ENCODE data around the gene ALKBH5. TPM values are rescaled to one million over a fixed set of nuclear protein-coding genes. Genes with fewer than 3 reads are reported as not detected.
A peak's percentile ranks its signal among the peaks of the same experiment; 100 is the strongest.

ALKBH5 gene
- polyA plus RNA-seq, 1 experiment: 97.5 TPM

DNA sequence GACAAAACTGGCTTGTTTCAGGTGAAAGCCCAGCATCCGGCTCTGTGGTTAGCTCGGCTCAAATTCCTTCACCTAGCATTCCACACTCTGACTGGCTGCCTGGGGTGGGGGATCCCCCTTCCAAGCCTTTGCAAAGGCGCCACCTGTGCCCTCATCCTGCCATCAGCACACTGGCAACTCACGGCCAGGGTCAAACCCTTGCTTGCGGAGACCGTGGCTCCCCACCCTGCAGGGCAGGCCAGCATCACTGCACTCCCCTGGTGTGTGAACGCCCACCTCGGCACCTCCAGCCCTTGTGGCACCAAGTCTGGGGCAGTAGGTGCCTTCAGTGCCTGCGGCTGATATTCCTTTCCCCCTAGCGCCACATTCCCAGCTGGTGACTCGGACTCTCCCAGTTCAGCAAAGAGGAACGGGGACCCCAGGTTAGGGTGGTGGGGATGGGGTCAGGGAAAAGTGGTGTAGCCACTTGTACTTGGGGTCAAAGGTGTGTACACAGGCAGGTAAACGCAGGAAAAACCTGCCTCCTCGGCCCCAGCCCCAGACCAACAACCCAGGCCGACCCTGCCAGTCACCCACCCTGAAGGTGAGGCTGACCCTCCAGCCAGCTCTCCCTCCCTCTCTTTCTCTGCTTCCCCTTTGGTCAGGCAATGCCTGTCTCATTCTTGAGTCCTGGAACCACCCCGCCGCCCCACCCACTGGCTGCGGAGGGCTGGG is 73.8 kb downstream of the ALKBH5 start:
- no peak for DNase-seq (ENCODE audit: low read depth)
- ChIA-PET POLR2A (no interaction called here), CTCF (interaction anchor here (1.5 to 2.9 kb wide), 2 partner anchors 9 to 63 kb away, joined by 4 to 11 read pairs; no protein-coding TSS in a partner anchor)
- H3K27me3 ChIP-seq (ENCODE audit: control insufficient read depth, insufficient read depth, low read length): no peaks in the 10 kb centered on the region
- H3K36me3 ChIP-seq (ENCODE audit: control insufficient read depth, insufficient read depth, low read length): peaks cover 34% of the 10 kb centered on the region
- H3K4me3 ChIP-seq (ENCODE audit: low read depth, low read length): peak overlapping the region; percentile 90
- TF ChIP-seq, protein P1, sequence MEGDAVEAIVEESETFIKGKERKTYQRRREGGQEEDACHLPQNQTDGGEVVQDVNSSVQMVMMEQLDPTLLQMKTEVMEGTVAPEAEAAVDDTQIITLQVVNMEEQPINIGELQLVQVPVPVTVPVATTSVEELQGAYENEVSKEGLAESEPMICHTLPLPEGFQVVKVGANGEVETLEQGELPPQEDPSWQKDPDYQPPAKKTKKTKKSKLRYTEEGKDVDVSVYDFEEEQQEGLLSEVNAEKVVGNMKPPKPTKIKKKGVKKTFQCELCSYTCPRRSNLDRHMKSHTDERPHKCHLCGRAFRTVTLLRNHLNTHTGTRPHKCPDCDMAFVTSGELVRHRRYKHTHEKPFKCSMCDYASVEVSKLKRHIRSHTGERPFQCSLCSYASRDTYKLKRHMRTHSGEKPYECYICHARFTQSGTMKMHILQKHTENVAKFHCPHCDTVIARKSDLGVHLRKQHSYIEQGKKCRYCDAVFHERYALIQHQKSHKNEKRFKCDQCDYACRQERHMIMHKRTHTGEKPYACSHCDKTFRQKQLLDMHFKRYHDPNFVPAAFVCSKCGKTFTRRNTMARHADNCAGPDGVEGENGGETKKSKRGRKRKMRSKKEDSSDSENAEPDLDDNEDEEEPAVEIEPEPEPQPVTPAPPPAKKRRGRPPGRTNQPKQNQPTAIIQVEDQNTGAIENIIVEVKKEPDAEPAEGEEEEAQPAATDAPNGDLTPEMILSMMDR (IDR thresholded peaks at IDR 0.05; ENCODE audit: insufficient read depth, low read depth, low read length): no peak

DNA sequence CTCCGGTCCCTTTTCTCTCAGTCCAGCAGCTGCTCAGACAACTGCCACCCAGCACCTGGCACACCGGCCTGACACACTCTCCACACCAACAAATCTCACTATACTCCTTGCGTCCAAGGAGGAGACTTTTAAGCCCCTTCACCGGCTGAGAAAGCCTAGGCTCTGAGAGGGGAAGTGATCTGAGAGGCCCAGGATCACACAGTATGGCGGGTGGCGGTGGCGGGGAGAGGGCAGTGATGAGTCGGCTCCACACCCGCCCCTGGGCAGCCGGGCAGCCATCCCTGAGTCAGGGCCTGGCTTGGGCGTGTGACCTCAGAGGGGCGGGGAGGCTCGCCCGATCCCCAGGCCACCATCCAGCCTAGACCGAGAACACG is 74.3 kb downstream of the ALKBH5 start:
- ChIA-PET CTCF (interaction anchor here (1.5 to 2.9 kb wide), 2 partner anchors 10 to 62 kb away, joined by 4 to 11 read pairs; no protein-coding TSS in a partner anchor), POLR2A (no interaction called here)
- Histone ChIP-seq H3K27me3 (ENCODE audit: control insufficient read depth, insufficient read depth, low read length) (no peaks in the 10 kb centered on the region), H3K4me3 (ENCODE audit: low read depth, low read length) (peak overlapping the region; percentile 90), H3K36me3 (ENCODE audit: control insufficient read depth, insufficient read depth, low read length) (peaks cover 36% of the 10 kb centered on the region)
- TF ChIP-seq, protein P1 (IDR thresholded peaks at IDR 0.05; ENCODE audit: insufficient read depth, low read depth, low read length): peak; percentile 18; the same call in 1 of the 2 replicates
- DNase-seq (ENCODE audit: low read depth): no peak

DNA sequence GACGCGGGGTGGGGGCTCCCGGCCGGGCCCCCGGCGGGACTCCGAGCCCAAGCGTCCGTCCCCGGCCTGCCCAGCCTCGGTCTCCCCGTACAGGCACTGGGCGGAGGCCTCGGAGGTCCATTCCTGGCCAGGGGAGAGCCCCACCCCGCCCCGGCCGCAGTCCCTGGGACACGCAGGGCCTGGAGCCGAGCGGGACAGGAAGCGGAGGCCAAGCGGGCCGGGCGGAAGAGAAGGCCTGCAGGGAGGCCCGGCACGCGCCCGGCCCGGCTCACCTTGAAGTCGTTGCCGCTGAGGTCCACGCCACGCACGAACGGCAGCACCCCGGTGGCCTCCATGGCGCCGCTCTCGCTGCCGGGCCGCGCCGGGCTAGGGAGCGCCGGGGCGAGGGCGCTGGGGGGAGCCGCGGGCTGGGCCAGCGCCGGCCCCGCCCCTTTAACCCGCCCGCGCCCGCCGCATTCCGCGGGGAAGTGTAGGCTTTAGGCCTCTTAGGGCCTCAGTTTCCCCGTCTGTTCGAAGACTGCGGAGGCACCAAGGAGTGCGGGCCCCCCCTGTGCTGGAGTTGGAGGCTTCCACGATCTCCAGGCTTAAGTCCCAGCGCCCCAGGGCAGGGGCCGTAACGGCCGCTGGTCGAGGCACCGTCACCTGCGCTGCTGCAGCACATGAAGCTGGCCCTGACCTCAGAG is 74.9 kb downstream of the ALKBH5 start, which contains the start of gene FLII:
TSS of gene FLII (minus strand) at position 383 of the 683 bp plus-strand sequence. CDS start at position 335, 48 bp downstream.
- H3K36me3 ChIP-seq (ENCODE audit: control insufficient read depth, insufficient read depth, low read length): peaks cover 35% of the 10 kb centered on the region
- CTCF ChIA-PET: no interaction called here

More for the DNA sequence above, 74.9 kb downstream of the ALKBH5 start, which contains the start of gene FLII:
- POLR2A ChIA-PET: no interaction called here
- Histone ChIP-seq H3K27me3 (ENCODE audit: control insufficient read depth, insufficient read depth, low read length) (no peaks in the 10 kb centered on the region), H3K4me3 (ENCODE audit: low read depth, low read length) (peak within 1 kb of the TSS; percentile 90)
- TF ChIP-seq, protein P1 (IDR thresholded peaks at IDR 0.05; ENCODE audit: insufficient read depth, low read depth, low read length): no peak
- DNase-seq (ENCODE audit: low read depth): no peak

Other genes starting within 250 kb of the ALKBH5 start
- gene TOM1L2, start 211.4 kb upstream of the ALKBH5 start, polyA plus RNA-seq (2011; rRNA removed): 30.1 and 39.6 TPM in 2 replicates
- gene DRC3, start 211.0 kb upstream of the ALKBH5 start, polyA plus RNA-seq (2011; rRNA removed): 0.93 and 1.2 TPM in 2 replicates
- 14.7 and 17.4 TPM in 2 replicates for gene ATPAF2, start 144.7 kb upstream of the ALKBH5 start, polyA plus RNA-seq (2011; rRNA removed)
- 6.9 and 7.4 TPM in 2 replicates for gene GID4, start 144.4 kb upstream of the ALKBH5 start, polyA plus RNA-seq (2011; rRNA removed)
- gene DRG2, start 95.9 kb upstream of the ALKBH5 start, polyA plus RNA-seq (2011; rRNA removed): 28.8 and 36.4 TPM in 2 replicates
- gene MYO15A, start 75.1 kb upstream of the ALKBH5 start, polyA plus RNA-seq (2011; rRNA removed): 0.58 and 1.0 TPM in 2 replicates
- gene LLGL1, start 41.8 kb downstream of the ALKBH5 start, polyA plus RNA-seq (2011; rRNA removed): 19.8 and 38.9 TPM in 2 replicates
- 263 and 425 TPM in 2 replicates for gene FLII, start 74.9 kb downstream of the ALKBH5 start, polyA plus RNA-seq (2011; rRNA removed)
- gene MIEF2, start 76.8 kb downstream of the ALKBH5 start, polyA plus RNA-seq (2011; rRNA removed): 6.8 and 12.0 TPM in 2 replicates
- 10.2 and 13.0 TPM in 2 replicates for gene TOP3A, start 131.2 kb downstream of the ALKBH5 start, polyA plus RNA-seq (2011; rRNA removed)
- 6.8 and 9.2 TPM in 2 replicates for gene SMCR8, start 131.5 kb downstream of the ALKBH5 start, polyA plus RNA-seq (2011; rRNA removed)
- 5.0 and 5.9 TPM in 2 replicates for gene SHMT1, start 179.7 kb downstream of the ALKBH5 start, polyA plus RNA-seq (2011; rRNA removed)
- gene EVPLL, start 193.9 kb downstream of the ALKBH5 start, polyA plus RNA-seq (2011; rRNA removed): not detected in 2 replicates

All from BJ (cell line).